HepG2 (cell line): ENCODE measurements around the gene ENO1. TPM values are rescaled to one million over a fixed set of nuclear protein-coding genes. Genes with fewer than 3 reads are reported as not detected.

Source experiments
- ATM ChIP-seq: fragments of 450-650 bp; IDR thresholded peaks from 2 replicates; pipeline ENCODE4 v1.7.1; 2017; ENCODE audit warnings: mild to moderate bottlenecking, borderline replicate concordance
- CREM ChIP-seq, 2 experiments: sonication (generic) in 1 of 2; formaldehyde crosslinking in 1 of 2; IDR thresholded peaks; 2 replicates each; pipeline versions ENCODE4 v1.4.0 to v1.6.1; 2016 to 2020; ENCODE audit warnings: antibody characterized with exemption in 1 of 2, mild to moderate bottlenecking in 1 of 2, missing genetic modification reagents in 1 of 2
- ELF1 ChIP-seq: sonication (generic); formaldehyde crosslinking; IDR thresholded peaks from 2 replicates; pipeline ENCODE4 v1.4.0; 2020; ENCODE audit warnings: missing genetic modification reagents
- EP300 ChIP-seq, 3 experiments: sonication (generic) in 1 of 3; formaldehyde crosslinking in 1 of 3; IDR thresholded peaks; 2 replicates each; pipeline versions ENCODE4 v1.5.1 to v1.6.1; 2011 to 2020; ENCODE audit warnings: low read depth in 2 of 3, low read length in 2 of 3, borderline replicate concordance in 1 of 3, improper control_type of control experiment in 1 of 3, mild to moderate bottlenecking in 1 of 3, missing genetic modification reagents in 1 of 3, moderate library complexity in 1 of 3
- HNF4G ChIP-seq, 2 experiments: sonication (generic) in 1 of 2; formaldehyde crosslinking in 1 of 2; IDR thresholded peaks; 2 replicates each; pipeline versions ENCODE4 v1.4.0 to v1.6.1; 2011 to 2020; ENCODE audit warnings: borderline replicate concordance in 2 of 2, low read depth in 2 of 2, mild to moderate bottlenecking in 2 of 2, low read length in 1 of 2, missing genetic modification reagents in 1 of 2, moderate library complexity in 1 of 2
- MIXL1 ChIP-seq: IDR thresholded peaks from 2 replicates; pipeline ENCODE4 v1.6.1; 2016
- NONO ChIP-seq, 2 experiments: fragments of 450-650 bp in 1 of 2; sonication (generic) in 1 of 2; formaldehyde crosslinking in 1 of 2; IDR thresholded peaks in 1 of 2; conservative IDR thresholded peaks in 1 of 2; 2 replicates each; pipeline versions ENCODE4 v1.6.1 to v1.8.0; 2017 to 2022; ENCODE audit warnings: mild to moderate bottlenecking in 1 of 2, missing genetic modification reagents in 1 of 2, moderate library complexity in 1 of 2
- PHF21A ChIP-seq: sonication (generic); formaldehyde crosslinking; IDR thresholded peaks from 2 replicates; pipeline ENCODE4 v1.5.0; 2020; ENCODE audit warnings: mild to moderate bottlenecking, missing genetic modification reagents
- SALL2 ChIP-seq: sonication (generic); formaldehyde crosslinking; IDR thresholded peaks from 2 replicates; pipeline ENCODE4 v1.8.1; 2023; ENCODE audit warnings: mild to moderate bottlenecking, missing genetic modification reagents, inconsistent platforms
- SMAD1 ChIP-seq: sonication (generic); formaldehyde crosslinking; IDR thresholded peaks from 2 replicates; pipeline ENCODE4 v1.4.0; 2020; ENCODE audit warnings: missing genetic modification reagents, low read depth, mild to moderate bottlenecking, borderline replicate concordance
- SP4 ChIP-seq: sonication (generic); formaldehyde crosslinking; IDR thresholded peaks from 2 replicates; pipeline ENCODE4 v1.8.1; 2023; ENCODE audit warnings: mild to moderate bottlenecking, missing genetic modification reagents
- SYNCRIP ChIP-seq: fragments of 200-400 bp; formaldehyde crosslinking; IDR thresholded peaks from 2 replicates; pipeline ENCODE4 v1.6.1; 2018; ENCODE audit warnings: mild to moderate bottlenecking, low read depth, low read length; ENCODE audit not compliant: insufficient read depth
- TAF15 ChIP-seq: fragments of 200-400 bp; formaldehyde crosslinking; IDR thresholded peaks from one replicate; pipeline ENCODE4 v1.6.1; 2018; ENCODE audit warnings: mild to moderate bottlenecking, low read depth, low read length; ENCODE audit not compliant: poor library complexity, severe bottlenecking
- TP53 ChIP-seq: sonication (generic); formaldehyde crosslinking; conservative IDR thresholded peaks from 2 replicates; pipeline ENCODE4 v1.4.0; 2020; ENCODE audit warnings: missing genetic modification reagents
- ZFAT ChIP-seq: sonication (generic); formaldehyde crosslinking; conservative IDR thresholded peaks from 2 replicates; pipeline ENCODE4 v1.8.1; 2023; ENCODE audit warnings: missing genetic modification reagents, inconsistent platforms
- ZNF296 ChIP-seq: sonication (generic); formaldehyde crosslinking; conservative IDR thresholded peaks from 2 replicates; pipeline ENCODE4 v1.5.0; 2020; ENCODE audit warnings: mild to moderate bottlenecking, missing genetic modification reagents
- ZNF367 ChIP-seq: sonication (generic); formaldehyde crosslinking; IDR thresholded peaks from 2 replicates; pipeline ENCODE4 v1.4.0; 2020; ENCODE audit warnings: missing genetic modification reagents, borderline replicate concordance
- polyA plus RNA-seq, 8 experiments: library from polyadenylated mRNA; depleted of rRNA in 3 of 8; stranded (reverse) in 7 of 8; unstranded in 1 of 8; fragments of >200 nt; fragmentation: Illumina TruSeq in 4 of 8; extraction: Trizol in 4 of 8; gene quantifications; 2 replicates each; pipeline versions ENCODE4 v1.2.1 to v1.2.3, GENCODE V29; 2011 to 2016; ENCODE audit warnings: low read depth in 4 of 8, missing spikeins in 1 of 8, mixed read lengths in 1 of 8; ENCODE audit not compliant: insufficient read depth in 1 of 8
- total RNA-seq, 5 experiments: library from RNA; depleted of rRNA; stranded (reverse); fragments of >200 nt; fragmentation: Illumina TruSeq; extraction: Trizol; gene quantifications; 2 replicates each; pipeline ENCODE4 v1.2.3, GENCODE V29; 2016; ENCODE audit warnings: low read depth in 1 of 5
- TF ChIP-seq, protein P1 (sequence below): sonication (generic); formaldehyde crosslinking; IDR thresholded peaks from 2 replicates; pipeline ENCODE4 v1.4.0; 2020; ENCODE audit warnings: missing genetic modification reagents
- TF ChIP-seq, protein P2 (sequence below): sonication (generic); formaldehyde crosslinking; IDR thresholded peaks from 2 replicates; pipeline ENCODE4 v1.4.0; 2020; ENCODE audit warnings: missing genetic modification reagents
- TF ChIP-seq, protein P3 (sequence below): sonication (generic); formaldehyde crosslinking; IDR thresholded peaks from 2 replicates; pipeline ENCODE4 v1.5.0; 2020; ENCODE audit warnings: mild to moderate bottlenecking, missing genetic modification reagents, borderline replicate concordance
- TF ChIP-seq, protein P4 (sequence below): IDR thresholded peaks from 2 replicates; pipeline ENCODE4 v1.6.1; 2016; ENCODE audit warnings: missing genetic modification reagents, missing compliant biosample characterization

Gene ENO1
- total and polyA plus RNA-seq, 2 of the 13 experiments (the other 11 are each of a cell fraction or from before 2014, with no cell fraction given) = 1,559 to 3,103 TPM

DNA sequence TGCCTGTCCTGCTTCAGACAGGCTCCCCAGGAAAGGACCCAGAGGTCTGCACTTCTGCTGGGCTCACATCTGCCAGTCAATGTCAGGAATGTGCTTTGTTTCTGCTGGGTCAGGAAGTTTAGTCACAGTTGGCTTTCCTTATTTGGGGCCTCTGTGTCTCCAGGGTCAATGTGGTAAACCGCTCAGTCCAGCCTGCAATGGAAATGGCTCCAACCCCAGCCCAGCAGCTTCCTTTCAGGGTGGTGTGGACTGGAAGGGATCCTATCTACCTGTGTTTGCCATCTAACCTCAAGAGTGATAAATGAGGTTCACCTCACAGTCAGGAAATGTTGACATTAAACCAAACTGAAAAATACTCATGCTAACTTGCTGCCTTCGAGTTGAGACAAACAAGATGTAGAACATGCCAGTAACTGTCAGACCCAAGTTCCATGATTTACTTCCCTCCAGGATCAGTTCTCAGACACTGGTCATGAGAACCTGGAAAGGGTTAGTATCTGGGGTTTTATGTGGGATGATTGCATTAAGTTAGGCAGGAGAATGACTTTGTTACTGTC, 20.3 kb downstream of the ENO1 start (continued):
- TF ChIP-seq, protein P1, sequence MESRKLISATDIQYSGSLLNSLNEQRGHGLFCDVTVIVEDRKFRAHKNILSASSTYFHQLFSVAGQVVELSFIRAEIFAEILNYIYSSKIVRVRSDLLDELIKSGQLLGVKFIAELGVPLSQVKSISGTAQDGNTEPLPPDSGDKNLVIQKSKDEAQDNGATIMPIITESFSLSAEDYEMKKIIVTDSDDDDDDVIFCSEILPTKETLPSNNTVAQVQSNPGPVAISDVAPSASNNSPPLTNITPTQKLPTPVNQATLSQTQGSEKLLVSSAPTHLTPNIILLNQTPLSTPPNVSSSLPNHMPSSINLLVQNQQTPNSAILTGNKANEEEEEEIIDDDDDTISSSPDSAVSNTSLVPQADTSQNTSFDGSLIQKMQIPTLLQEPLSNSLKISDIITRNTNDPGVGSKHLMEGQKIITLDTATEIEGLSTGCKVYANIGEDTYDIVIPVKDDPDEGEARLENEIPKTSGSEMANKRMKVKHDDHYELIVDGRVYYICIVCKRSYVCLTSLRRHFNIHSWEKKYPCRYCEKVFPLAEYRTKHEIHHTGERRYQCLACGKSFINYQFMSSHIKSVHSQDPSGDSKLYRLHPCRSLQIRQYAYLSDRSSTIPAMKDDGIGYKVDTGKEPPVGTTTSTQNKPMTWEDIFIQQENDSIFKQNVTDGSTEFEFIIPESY (CRISPR knock-in tag) = no peak
- TF ChIP-seq ATM = no peak
- TF ChIP-seq SYNCRIP = no peak
- no peak for TF ChIP-seq ZNF296 (CRISPR knock-in tag)
- no peak for TF ChIP-seq TAF15
- no peak for TF ChIP-seq HNF4G (IDR thresholded peaks at IDR 0.05; ENCODE audit: borderline replicate concordance, low read depth, low read length)
- TF ChIP-seq HNF4G (CRISPR knock-in tag; IDR thresholded peaks at IDR 0.05; ENCODE audit: borderline replicate concordance, low read depth) = no peak
- TF ChIP-seq SMAD1 = no peak
- TF ChIP-seq NONO (IDR thresholded peaks at IDR 0.05) = no peak
- TF ChIP-seq NONO (CRISPR knock-in tag; conservative IDR thresholded peaks at IDR 0.05) = no peak
- TF ChIP-seq, protein P2, sequence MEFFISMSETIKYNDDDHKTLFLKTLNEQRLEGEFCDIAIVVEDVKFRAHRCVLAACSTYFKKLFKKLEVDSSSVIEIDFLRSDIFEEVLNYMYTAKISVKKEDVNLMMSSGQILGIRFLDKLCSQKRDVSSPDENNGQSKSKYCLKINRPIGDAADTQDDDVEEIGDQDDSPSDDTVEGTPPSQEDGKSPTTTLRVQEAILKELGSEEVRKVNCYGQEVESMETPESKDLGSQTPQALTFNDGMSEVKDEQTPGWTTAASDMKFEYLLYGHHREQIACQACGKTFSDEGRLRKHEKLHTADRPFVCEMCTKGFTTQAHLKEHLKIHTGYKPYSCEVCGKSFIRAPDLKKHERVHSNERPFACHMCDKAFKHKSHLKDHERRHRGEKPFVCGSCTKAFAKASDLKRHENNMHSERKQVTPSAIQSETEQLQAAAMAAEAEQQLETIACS (CRISPR knock-in tag) = no peak
- TF ChIP-seq, protein P3, sequence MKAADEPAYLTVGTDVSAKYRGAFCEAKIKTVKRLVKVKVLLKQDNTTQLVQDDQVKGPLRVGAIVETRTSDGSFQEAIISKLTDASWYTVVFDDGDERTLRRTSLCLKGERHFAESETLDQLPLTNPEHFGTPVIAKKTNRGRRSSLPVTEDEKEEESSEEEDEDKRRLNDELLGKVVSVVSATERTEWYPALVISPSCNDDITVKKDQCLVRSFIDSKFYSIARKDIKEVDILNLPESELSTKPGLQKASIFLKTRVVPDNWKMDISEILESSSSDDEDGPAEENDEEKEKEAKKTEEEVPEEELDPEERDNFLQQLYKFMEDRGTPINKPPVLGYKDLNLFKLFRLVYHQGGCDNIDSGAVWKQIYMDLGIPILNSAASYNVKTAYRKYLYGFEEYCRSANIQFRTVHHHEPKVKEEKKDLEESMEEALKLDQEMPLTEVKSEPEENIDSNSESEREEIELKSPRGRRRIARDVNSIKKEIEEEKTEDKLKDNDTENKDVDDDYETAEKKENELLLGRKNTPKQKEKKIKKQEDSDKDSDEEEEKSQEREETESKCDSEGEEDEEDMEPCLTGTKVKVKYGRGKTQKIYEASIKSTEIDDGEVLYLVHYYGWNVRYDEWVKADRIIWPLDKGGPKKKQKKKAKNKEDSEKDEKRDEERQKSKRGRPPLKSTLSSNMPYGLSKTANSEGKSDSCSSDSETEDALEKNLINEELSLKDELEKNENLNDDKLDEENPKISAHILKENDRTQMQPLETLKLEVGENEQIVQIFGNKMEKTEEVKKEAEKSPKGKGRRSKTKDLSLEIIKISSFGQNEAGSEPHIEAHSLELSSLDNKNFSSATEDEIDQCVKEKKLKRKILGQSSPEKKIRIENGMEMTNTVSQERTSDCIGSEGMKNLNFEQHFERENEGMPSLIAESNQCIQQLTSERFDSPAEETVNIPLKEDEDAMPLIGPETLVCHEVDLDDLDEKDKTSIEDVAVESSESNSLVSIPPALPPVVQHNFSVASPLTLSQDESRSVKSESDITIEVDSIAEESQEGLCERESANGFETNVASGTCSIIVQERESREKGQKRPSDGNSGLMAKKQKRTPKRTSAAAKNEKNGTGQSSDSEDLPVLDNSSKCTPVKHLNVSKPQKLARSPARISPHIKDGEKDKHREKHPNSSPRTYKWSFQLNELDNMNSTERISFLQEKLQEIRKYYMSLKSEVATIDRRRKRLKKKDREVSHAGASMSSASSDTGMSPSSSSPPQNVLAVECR (CRISPR knock-in tag) = peak; percentile 40; the same call in 1 of the 2 replicates
- no peak for TF ChIP-seq ZNF367 (CRISPR knock-in tag)
- TF ChIP-seq SP4 (CRISPR knock-in tag) = no peak
- TF ChIP-seq EP300 (IDR thresholded peaks at IDR 0.05; ENCODE audit: low read depth in 2 of 2, low read length in 2 of 2) = peak in 1 of 2 experiments; percentile 53; a peak in 1 of 4 replicates
- no peak; the same call in 1 of the 2 replicates for TF ChIP-seq EP300 (CRISPR knock-in tag; IDR thresholded peaks at IDR 0.05; ENCODE audit: borderline replicate concordance)
- TF ChIP-seq MIXL1 (CRISPR knock-in tag) = 0 out of 2 replicates have a peak, but pooled peaks have one; percentile 8
- no peak for TF ChIP-seq TP53 (CRISPR knock-in tag)
- no peak; the same call in none of the 2 replicates for TF ChIP-seq PHF21A (CRISPR knock-in tag)
- no peak for TF ChIP-seq CREM (IDR thresholded peaks at IDR 0.05)
- no peak for TF ChIP-seq CREM (CRISPR knock-in tag; IDR thresholded peaks at IDR 0.05)
- no peak for TF ChIP-seq ELF1 (CRISPR knock-in tag)
- TF ChIP-seq, protein P4, sequence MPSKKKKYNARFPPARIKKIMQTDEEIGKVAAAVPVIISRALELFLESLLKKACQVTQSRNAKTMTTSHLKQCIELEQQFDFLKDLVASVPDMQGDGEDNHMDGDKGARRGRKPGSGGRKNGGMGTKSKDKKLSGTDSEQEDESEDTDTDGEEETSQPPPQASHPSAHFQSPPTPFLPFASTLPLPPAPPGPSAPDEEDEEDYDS (CRISPR knock-in tag) = peak; percentile 55; the same call in 1 of the 2 replicates
- no peak for TF ChIP-seq ZFAT
- TF ChIP-seq SALL2 = no peak
